GM10847 (cell line): ENCODE data around the gene MMP12.

Source experiments
- POLR2A ChIP-seq: IDR thresholded peaks from 2 replicates; pipeline ENCODE4 v1.6.1; 2011; ENCODE audit not compliant: insufficient read length; ENCODE audit errors: extremely low read depth

MMP12 gene

DNA sequence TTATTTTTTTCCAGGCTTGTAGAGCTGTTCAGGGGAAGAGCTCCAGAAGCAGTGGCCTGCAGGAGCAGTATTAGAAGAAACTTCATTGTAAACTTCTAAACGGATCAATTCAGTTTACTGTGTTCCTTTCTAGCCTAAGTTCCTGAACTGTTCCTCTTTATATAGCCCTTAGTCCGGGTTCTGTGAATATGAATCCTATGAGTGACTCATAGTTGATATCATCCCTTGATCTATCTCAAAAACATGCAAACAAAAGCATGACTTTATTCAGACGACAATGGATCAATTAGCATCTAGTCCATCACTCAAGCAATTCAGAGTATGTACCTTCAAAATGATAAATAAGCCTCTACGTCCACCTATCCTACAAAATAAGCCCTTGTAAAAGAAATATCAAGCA is at the start of gene MMP12:
Gene MMP12 (minus strand): TSS at position 131 of the 400 bp plus-strand sequence. CDS start 45 bp downstream, at position 86.
- no peak for TF ChIP-seq POLR2A

DNA sequence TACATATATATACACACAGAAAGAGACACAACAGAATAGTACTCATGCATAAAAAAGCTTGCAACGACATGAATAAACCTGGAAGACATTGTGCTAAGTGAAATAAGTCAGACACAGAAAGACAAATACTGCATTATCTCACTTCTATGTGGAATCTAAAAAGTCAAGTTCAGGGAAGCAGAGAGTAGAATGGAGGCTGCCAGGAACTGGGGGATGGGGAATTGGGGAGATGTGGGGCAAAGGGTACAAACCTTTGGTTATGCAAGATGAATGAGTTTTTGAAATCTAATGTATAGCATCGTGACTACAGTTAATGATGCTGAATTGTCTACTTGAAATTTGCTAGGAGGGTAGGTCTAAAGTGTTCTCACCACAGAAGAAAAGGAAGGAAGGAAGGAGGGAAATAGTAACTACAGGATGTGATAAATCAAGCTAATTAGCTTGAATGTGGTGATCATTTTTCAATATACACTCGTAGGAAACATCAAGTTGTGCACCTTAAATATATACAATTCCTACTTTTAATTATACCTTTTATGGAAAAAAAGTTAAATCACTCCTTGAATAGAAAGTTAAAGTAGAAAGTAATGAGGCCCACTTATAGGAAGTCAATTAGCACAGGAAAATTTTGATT is 46.9 kb upstream of the MMP12 start:
- no peak for TF ChIP-seq POLR2A

DNA sequence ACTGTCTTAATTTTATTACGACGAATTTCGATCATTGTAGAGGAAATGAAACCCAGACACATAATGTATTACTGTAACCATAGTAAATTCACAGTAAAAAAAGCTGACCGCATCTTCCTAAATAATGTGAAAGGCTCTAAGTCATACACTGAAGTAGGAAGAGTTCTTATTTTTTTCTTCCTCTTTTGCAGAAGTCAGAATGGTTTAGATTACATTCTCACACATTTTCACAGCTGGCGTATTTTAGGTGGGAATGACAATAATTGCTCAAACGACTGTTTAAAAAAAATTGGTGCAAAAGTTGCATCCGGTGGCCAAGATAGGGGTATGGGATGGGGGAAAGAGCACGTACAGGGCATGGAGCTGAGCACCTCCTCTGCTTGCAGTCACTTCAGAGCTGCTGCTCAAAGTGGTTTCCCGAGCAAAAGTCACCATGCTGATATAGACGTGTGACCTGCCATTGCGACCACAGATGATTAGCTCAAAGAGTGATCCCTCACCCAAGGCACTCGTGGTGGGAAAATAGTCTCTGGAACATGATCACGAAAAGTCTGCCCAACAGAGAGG is 45.4 kb upstream of the MMP12 start:
- no peak for TF ChIP-seq POLR2A

DNA sequence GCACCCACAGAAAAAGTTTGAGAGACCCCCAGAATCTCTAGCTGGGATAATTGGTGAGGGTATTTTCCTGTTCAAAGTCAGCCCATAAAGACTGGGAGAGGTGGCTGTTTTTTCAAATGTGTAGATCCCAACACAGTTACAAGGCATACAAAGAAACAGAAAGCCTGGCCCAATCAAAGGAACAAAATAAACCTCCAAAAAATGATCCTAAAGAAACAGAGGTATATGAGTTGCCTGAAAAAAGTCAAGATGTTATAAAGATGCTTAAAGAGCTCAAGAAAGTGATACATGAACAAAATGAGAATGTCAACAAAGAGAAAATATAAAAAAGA is 40.2 kb upstream of the MMP12 start:
- no peak for TF ChIP-seq POLR2A

DNA sequence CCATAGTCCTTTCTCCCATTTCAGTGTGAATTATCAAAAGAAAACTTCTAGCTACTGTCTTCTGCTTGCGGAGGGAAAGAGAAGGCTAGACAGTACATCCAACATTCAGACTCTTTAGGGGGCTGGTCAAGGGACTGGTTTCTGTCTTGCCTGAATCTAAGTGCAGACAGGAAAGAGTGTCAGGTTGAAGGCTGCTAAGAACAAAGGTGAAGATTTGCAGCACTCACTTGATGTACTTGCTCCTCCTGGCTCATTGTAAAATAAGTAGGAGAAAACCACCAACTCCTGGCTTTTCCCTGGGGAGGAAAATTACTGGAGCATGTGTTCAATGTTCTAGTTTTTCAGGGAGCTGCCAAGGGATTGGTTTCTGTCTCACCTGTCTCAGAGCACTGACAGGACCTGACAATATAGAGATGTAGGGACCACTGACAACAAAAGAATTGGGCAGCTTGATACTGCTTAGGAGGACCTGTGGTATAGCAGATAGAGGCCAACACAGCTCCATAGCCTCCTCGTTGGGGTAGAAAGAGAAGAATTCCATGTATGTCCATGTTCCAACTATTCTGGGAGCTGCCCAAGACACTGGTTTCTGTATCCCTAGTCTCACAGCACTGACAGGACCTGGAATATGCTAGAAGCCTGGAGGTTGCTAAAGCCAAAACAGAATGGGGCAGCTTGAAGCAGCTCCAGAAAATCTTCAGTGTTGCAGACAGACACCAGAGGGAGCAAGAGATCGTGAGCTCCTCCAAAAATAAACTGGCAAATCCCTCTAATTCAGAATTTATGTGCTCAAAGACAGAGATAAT is 39.7 kb upstream of the MMP12 start:
- no peak for TF ChIP-seq POLR2A

DNA sequence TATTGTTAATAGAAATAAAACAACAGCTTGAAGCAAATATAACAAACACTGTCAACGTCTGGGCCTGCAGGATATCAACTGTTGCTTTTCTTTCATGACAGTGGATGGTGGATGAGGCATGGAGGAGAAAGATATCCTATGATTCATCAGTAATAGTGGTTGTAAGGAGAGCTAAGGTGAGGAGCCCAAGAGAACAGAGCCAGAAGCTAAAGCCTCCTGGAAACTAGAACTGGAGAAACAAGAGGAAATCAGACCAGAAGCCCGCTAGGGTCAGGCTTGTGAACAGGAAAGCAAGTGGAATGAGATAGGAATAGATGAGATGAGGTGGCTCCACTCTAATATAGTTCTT is 37.7 kb upstream of the MMP12 start:
- no peak for TF ChIP-seq POLR2A

DNA sequence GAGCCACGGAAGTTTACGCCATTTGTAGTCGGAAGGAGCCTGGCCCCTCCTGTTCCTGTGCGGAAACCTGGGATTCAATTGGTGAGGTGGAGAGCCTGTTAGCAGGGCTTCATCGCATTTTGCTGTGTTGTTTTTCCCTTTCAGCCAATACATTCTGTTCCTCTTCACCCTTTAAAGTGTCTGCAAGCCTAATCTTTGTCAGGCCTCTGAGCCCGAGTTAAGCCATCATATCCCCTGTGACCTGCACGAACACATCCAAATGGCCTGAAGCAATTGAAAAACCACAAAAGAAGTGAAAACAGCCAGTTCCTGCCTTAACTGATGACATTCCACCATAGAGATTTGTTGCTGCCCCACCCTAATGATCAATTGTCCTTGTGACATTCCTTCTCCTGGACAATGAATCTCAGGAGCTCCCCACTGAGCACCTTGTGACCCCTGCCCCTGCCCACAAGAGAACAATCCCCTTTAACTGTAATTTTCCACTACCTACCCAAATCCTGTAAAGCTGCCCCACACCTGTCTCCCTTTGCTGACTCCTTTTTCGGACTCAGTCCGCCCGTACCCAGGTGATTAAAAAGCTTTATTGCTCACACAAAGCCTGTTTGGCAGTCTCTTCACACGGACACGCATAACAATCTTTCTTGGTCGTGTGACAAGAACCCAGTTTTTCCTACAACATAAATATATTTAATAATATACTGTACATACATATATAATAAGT is 37.1 kb upstream of the MMP12 start:
- no peak for TF ChIP-seq POLR2A

DNA sequence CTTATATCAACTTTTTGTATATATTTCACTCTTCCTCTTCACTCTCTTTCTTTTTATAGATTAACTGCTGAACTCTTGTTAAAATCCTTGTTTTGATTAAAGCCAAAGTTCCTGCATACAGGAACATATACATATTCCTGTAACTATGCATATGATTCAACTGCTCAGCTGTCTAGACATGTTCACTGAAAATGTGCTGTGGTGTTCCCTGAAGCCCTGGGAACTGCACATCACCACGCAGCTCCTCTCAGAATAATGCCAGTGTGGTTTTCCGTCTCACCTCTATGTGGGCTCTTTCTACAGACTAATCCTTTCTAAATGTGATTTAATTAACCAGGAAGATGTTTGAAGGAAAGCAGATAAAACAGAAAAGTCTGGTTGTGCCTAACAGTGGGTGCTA is 25.6 kb upstream of the MMP12 start:
- TF ChIP-seq POLR2A = no peak

DNA sequence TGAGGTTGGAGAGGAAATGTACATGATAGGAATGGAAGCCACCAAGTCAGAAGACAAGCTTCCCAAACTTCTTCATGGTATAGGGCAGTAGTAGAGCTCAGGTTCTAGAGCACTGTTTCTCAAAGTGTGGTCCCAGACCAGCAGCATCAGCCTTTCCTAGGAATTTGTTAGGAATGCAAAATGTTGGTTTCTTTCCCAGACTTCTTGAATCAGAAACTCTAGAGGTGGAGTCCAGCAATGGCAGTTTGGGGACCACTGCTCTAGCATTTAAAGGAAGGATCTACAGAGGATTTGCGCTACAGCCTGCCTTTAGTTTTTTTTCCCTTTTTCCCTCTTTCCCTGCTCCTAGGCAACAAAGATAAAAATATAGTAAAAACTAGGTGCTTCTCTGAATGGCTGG is 17.0 kb upstream of the MMP12 start:
- TF ChIP-seq POLR2A = no peak

DNA sequence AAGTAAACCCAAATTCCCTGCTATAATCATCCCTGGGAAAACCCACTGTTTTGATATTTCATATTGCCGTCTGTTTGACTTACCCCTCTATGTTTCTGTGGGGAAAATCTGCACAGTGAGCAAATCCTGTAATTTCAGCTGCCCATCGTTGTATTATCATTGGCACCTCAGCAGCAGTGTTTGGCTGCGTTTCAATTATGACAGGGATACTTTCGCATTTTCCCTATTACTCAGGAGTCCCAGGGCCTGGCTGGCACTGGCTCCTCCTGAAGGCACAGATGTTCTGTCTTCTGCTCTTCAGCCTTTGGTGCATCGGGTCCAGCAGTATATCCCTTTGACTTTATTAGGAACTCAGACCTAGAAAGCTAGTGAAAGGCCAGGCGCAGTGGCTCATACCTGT is 12.2 kb upstream of the MMP12 start:
- TF ChIP-seq POLR2A = no peak

DNA sequence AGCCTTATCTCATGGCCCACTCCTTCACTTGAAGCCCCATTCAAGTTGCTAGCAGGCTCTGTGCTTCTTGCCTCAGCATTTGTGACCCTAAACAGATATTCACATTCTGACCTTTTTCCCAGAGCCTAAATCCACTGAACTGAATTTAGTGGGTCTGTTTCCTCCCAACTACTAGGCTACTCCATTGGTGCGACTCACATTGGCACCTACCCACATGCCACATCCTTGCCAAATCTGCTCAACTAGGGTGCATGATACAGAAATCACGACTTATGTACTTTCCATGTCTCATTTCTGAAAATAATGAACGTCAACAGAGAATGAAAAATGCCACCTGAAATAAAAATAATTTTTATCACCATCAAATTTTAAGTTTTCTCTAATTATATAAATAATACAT is 8.4 kb upstream of the MMP12 start:
- TF ChIP-seq POLR2A = no peak

DNA sequence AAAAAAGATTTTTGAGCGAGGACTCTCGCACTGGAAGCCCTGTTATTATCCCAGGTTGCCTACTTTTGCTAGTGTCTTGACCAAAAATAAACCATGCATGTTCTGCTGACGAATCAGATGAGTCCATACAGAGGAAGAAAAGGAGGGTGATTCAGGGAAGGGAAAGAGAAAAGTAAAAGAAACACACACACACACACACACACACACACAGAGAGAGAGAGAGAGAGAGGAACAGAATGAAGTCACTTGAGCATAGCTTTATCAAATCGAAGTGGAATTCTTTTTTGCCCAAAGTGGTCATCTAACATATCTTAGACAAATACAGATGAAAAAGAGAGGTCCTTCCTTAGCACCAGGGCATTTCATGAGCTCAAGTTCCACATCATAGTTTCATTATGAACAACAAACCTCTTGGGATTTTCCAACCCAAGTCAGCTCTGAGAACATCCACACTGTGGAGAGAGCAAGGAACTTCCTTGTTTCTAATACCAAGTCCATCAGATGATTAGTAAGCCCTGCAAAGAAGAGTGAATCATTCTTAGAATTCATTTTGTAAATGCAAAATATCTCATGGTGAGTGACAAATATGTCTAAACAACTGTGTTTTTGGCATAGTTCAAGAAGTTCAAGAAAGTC is 7.7 kb upstream of the MMP12 start:
- no peak for TF ChIP-seq POLR2A

DNA sequence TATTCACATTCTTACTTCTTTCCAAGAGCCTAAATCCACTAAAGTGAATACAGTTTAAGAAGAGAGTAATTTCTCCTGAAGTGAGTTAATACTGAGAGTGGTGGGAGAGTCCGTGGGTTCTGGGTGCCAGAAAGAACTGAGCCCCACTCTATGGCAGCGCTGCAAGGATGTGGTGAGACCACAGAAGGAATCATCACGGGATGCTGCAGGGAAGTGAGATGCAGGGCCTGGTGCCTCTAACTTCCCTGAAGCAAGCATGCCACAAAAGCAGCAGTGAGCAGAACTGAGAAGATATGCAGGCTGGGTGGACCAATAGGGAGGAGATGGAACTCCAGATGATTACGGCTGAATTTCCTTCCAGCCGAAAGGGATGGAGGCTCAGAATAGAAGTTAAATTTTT is 5.0 kb upstream of the MMP12 start:
- no peak for TF ChIP-seq POLR2A

DNA sequence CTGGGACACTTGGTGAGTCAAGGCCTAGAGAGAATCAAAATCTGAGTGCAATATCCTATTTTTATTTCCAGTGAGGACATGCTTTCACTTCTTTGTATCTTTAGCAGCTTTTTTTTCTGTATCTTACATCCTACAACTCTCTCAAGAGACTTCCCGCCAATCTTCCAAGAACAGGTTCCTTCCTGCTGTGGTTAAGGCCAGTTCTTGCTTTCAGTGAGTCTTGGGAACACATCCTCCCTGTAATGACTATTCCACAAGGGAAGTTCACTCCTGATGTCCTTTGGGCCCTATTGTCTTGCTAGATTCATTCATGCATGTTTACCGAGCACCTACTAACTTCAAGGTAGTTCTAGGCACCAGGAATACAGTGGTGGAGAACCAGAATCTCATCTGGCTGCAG is 3.8 kb upstream of the MMP12 start:
- TF ChIP-seq POLR2A = no peak

DNA sequence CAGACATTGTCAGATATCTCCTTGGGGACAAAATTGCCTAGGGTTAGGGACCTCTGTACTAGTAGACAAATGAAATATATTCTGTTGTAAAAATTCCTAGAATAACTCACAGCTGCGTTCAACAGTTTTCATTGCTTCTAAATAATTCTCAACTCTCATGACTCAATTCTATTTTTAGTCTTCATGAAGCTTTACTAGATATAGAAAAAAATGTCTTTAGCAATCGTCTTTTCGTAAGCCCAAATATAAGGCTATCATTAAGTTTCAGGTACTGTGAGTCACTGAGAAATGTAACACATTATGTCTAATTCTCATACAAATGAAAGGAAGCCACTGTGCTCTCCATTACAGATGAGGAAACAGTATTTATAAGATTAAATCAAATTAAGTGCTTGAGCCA is 6.4 kb downstream of the MMP12 start:
- no peak for TF ChIP-seq POLR2A

DNA sequence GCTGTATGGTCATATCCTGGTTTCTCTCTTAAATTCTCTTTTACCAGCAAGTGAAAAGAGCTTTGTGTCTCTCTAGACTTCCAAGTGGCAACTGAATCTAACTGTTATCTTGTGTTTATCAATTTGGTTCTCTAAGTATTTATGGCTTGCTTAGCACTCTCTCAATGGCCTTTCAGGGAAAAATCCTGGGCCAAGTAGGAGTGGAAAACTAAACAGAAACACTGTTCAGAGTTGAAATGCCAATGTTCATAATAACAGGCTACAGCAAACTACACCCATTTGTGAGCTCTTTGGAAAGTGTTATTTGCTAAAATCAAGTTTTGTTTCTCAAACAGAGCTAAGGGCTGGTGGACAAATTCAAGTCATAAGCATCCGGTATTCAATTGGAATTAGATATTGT is 10.1 kb downstream of the MMP12 start:
- no peak for TF ChIP-seq POLR2A

DNA sequence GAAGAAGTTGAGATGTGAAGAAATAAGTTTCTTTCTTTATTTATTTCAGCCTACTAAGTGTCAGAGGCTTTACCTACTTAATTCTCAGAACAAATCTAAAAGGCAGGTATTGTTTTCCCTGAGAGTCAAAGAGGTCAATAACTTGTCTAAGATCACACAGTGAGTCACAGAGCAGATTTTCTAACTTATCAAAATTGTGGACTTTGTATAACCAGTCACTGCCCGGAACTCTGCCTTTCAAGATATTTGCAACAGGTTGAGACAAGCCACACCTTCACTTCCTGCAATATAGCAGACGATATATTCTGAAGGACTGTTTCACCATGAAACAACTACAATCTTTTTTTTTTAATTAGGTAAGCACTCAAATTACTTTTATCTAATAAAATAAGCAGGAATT is 20.8 kb downstream of the MMP12 start:
- TF ChIP-seq POLR2A = no peak
